ENCODE data around the gene PIM2.
"Not testable (repeated sequence)": the region's sequence is repeated elsewhere in the genome, so short reads cannot be mapped to it uniquely, and the experiment has no call there.

The PIM2 gene

DNA sequence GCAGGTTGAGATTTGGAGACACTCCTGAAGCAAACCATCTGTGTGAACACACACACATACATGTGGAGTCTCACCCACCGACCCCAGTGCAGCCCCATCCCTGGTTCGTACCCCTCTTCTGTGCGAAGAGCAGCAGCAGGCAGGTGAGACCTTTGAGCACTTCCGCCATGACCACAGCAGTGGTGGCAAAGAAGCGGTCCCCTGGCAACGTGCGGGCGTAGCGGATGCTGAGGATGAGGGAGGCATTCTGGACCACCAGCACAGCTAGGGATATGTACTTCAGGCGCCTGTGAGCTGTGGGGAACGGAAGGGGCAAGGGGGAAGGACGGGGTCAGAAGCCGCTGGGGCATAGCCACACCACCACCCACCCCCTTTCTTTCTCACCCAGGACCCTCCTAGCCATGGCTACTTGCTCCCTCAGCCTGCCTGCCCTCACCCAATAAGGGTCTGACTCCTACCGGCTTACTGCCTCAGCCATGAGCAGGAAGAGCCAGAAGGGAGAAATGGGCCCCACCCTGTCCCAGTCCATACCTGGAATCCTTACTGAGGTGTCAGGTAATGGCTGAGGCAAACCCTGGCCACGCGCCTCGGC lies 9.0 kb downstream of the PIM2 start:
- in situ Hi-C loops (cut with MboI; ENCODE audit: low sequenced_read_pairs): no loop called here

DNA sequence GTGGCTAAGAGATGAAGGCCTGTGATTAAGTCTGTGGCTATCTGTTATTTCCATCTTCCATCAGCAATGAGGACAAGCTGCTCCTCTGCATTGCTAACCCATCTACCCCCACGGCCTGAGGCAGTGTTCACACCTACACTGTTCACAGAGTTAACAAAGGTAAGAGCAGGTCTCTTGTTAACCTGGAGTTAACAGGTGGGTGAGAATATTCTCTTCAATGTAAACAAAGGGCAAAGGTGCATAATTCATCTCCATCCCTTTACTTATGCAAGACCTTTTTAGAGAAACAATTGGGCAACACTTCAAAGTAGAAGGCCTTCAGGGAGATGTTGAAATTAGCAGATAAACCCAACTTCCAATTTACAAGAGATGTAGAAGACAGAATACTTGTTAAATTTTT lies 10.2 kb downstream of the PIM2 start:
- in situ Hi-C loops (cut with MboI; ENCODE audit: low sequenced_read_pairs): no loop called here

DNA sequence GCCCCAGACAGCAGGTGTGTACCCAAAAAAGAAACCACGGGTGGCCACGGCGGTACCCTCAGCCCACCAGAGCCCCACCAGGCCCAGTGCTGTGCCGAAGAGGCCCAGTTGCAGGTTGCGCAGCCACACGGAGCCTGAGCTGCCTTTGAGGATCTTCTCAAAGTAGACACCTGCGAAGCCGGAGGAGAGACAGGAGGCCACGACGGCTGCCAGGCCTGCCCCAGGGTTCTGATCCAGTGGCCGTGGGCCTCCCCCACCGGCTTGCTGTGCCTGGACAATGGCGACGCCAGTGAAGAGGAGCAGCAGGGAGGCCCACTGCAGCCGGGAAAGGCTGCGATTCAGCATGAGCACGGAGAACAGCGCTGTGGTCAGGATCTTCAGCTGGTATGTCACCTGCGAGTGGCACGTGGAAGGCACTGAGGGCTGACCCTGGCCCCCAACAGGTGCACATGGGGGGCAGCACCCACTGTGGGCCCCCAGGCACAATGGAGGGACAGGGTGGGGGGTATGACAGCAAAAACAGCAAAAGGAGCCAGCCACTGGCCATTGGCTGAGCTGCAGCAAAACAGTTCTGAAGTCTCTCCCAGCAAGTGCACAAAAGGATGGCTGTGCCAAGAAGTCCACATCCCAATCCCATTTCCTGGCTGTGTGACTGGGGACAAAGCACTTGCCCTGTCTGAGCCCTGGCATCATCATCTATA lies 13.6 kb downstream of the PIM2 start:
- in situ Hi-C loops (cut with MboI; ENCODE audit: low sequenced_read_pairs): no loop called here

DNA sequence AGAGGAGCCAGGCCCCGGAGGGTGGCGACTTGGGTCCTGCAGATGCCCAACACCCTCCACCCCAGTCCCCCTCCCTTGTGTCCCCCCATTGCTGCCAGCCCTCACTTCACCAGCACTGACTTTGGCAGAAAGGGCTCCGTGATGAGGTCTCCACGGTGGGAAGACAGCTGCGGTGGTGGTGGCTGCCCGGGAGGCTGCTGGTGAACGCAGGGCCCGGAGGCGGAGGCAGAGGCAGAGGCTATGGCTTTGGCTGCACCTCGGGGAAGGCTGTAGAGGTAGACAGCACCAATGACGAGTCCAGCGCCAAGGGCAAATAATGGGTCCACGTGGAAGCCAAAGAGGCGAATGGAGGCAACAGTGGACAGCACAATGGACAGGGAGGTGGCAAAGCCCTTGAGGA lies 14.2 kb downstream of the PIM2 start:
- in situ Hi-C loops (cut with MboI; ENCODE audit: low sequenced_read_pairs): no loop called here

GRCh38 chrX:48904180-48904579 lies 14.6 kb downstream of the PIM2 start:
- in situ Hi-C loops (cut with MboI; ENCODE audit: low sequenced_read_pairs): no loop called here

GRCh38 chrX:48903290-48903689 lies 15.5 kb downstream of the PIM2 start:
- in situ Hi-C loops (cut with MboI; ENCODE audit: low sequenced_read_pairs): no loop called here

DNA sequence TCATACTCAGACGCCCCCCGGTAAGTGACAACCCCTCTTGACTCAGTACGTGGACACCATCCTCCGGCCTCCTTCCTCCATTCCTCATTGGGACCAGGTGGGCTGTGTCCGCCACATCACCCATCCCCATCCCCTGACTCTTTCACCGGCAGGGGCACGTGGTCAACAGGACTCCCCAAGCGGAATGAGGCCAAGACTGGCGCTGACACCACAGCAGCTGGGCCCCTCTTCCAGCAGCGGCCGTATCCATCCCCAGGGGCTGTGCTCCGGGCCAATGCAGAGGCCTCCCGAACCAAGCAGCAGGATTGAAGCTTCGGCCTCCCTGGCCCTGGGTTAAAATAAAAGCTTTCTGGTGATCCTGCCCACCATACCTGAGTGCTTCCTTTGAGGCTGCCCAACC lies 16.0 kb downstream of the PIM2 start:
- in situ Hi-C loops (cut with MboI; ENCODE audit: low sequenced_read_pairs): no loop called here

DNA sequence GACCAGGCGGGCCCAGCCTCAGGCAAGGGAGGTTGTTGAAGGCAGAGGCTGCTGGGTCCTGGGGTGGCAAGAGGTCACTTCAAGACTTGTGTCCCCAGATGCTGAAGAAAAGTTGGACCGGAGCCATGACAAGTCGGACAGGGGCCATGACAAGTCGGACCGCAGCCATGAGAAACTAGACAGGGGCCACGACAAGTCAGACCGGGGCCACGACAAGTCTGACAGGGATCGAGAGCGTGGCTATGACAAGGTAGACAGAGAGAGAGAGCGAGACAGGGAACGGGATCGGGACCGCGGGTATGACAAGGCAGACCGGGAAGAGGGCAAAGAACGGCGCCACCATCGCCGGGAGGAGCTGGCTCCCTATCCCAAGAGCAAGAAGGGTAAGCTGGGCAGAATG lies 16.7 kb downstream of the PIM2 start:
- in situ Hi-C loops (cut with MboI; ENCODE audit: low sequenced_read_pairs): no loop called here

DNA sequence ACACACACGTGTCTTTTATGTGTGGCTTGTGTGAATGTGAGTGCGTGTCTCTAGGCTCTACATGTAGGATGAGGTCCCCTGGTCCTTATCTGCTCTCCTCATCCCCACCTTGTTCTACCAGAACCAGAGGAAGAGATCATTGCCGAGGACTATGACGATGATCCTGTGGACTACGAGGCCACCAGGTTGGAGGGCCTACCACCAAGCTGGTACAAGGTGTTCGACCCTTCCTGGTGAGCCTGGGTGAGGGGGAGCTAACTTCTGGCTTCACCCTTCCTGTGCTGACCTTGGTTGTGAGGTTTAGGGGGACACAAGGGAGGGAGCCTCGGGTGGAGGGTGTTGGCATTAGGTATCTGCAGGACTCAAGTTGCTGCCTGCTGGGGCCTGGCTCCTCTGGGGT lies 17.8 kb downstream of the PIM2 start:
- in situ Hi-C loops (cut with MboI; ENCODE audit: low sequenced_read_pairs): no loop called here

GRCh38 chrX:48899078-48899410 lies 19.8 kb downstream of the PIM2 start:
- in situ Hi-C loops (cut with MboI; ENCODE audit: low sequenced_read_pairs): no loop called here

DNA sequence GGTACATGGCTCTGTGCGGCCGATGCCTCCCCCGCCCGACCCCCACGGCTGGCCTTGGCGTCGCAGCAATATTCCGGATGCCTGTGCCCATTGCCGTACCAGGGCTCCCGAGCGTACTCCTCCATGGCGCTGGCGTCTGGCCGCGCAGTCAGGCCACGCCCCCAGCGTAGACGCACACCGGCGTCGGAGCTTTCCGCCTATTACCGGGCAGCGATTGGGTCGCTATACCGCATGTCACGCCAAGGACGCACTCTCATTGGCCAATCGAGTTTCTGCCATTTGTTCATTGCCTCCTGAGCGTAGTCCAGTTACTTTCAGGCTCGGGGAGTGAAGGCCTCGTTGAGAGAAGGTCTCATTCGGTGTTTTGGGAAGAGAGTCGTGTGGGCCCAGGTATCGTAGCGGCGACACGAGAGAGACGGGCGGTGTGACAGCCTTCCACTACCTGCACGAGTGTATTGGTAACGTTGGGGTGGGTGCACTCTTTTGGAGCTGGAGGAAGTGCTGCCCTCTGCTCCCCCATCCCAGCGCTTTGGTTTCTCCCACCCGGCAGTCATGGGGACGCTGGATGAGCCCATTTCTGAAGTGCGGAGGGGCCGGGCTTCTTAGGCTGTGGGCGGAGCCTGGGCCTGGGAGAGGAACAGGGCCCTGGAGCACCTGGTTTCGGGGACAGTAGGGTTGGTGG lies 21.1 kb downstream of the PIM2 start, which contains the start of the genes PQBP1 and TIMM17B:
Gene PQBP1, plus strand, starts transcription at position 306 of the 682 bp plus-strand sequence. CDS start 580 bp downstream, outside the sequence.
Gene TIMM17B, minus strand, starts transcription at position 144 of the 682 bp plus-strand sequence. Its CDS starts 19 bp downstream, at position 125.
- in situ Hi-C loops (cut with MboI; ENCODE audit: low sequenced_read_pairs): no loop called here

GRCh38 chrX:48897157-48897624 lies 21.6 kb downstream of the PIM2 start:
- in situ Hi-C loops (cut with MboI; ENCODE audit: low sequenced_read_pairs): no loop called here

- in situ Hi-C loops (cut with MboI; ENCODE audit: low sequenced_read_pairs): no loop called here
Observed at GRCh38 chrX:48896611-48897011, 22.2 kb downstream of the PIM2 start.

DNA sequence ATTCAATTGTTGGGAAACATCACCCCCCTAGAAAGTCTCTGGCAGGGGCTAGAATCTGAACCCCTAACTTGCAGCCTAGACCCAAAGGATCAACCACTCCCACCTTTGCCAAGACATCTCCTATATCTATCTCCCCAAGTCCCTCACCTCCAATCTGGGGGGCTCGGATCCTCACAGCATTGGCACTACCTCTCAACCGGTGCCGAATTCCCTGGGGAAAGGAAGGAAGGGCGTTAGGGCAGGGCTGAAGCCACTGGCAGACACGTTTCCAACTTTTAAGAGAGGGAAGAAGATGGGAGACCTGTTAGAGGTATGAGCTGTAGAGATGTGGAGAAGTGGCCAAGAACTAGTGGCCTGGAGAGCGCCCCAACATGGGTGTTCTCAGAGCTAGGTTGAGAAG lies 23.9 kb downstream of the PIM2 start:
- in situ Hi-C loops (cut with MboI; ENCODE audit: low sequenced_read_pairs): no loop called here

GRCh38 chrX:48893556-48894348 lies 25.1 kb downstream of the PIM2 start:
- in situ Hi-C loops (cut with MboI; ENCODE audit: low sequenced_read_pairs): no loop called here

- in situ Hi-C loops (cut with MboI; ENCODE audit: low sequenced_read_pairs): no loop called here
Observed at GRCh38 chrX:48892896-48893295, 25.9 kb downstream of the PIM2 start.

DNA sequence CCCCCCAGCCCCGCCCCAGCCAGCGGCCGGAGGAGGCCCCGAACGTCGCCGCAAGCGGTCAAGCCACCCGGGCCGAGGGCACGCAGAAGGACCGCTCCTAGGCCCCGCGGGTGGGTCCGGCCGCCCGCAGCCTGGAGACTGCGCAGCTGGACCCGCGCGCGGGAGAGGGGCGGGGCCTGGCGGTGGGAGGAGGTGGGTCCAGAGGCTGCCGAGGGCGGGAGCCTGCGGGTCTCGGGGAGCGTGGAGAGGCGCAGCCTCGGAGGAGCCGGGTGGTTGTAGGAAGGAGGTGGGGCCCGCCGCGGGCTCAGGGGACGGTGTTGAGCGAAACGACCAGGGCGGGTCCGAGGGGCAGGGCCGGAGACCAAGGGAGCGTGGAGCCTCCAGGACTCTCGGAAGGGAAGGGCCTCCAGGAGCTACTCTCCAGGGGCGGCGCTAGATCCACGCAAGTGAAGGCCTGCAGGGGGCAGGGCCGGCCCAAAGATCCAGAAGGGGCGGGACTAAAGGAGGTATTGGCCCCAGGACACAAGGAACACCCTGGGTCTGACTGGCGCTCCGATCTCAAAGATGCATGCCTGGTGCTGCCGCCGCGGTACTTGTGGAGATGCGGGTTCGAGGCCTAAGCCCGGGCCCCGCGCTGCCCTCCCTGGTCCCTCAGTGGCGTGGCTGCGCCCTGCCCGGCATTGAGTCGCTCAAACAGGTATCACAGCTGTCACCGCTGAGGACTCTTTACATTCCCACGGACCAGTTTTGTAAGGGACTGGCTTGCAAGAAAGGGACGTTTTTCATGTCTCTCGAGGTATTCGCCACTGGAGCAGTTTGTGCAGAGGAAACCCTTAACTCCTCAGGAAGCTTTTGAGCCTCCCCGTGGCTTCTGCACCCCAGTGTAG lies 27.2 kb downstream of the PIM2 start:
- in situ Hi-C loops (cut with MboI; ENCODE audit: low sequenced_read_pairs): no loop called here

- in situ Hi-C loops (cut with MboI; ENCODE audit: low sequenced_read_pairs): no loop called here
Observed at GRCh38 chrX:48890934-48891401, 27.9 kb downstream of the PIM2 start.

DNA sequence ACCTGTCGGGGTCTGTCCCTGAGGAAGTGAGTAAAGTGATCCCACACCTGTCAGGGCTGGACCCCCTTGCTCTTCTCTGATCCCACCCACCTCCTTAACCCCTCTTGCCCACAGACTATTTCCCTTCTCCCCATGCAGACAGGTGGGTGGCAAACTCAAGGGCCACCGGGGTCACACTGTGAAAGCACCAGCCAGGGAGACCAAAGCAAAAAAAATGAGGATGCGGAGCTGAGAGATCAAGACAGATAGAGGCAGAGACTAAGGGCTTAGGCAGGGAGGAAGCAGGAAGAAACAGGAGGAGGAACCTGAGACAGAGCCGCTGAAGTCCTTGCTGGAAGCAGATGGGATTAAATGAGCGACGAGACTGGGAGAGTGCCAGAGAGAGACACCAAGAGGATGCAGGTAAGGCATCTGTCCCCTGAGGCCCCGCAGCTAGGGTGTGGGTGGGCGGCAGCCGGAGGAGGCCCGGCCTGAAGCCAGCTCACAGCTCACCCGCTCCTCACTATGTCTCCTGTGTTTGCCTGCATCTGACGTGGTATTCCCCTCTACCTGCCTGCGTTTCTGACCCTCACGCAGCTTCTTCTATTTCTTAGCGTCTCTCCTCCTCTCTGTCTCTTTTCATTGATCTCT lies 28.4 kb downstream of the PIM2 start:
- in situ Hi-C loops (cut with MboI; ENCODE audit: low sequenced_read_pairs): no loop called here

DNA sequence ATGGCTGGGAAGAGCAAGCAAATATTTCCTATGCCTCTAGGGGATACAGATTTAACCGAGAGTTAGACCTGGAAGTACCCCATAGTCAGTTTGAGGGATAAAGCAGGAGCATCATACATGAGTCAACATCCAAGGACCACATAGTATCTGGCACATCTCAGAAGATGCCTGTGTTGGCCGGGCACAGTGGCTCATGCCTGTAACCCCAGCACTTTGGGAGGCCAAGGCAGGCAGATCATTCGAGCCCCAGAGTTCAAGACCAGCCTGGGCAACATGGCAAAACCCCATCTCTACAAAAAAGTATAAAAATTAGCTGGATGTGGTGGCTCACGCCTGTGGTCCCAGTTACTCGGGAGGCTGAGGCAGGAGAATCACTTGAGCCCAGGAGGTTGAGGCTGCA lies 32.2 kb downstream of the PIM2 start:
- in situ Hi-C loops (cut with MboI; ENCODE audit: low sequenced_read_pairs): not testable (repeated sequence)

Measured in HL-60/S4 treated with retinoic acid at 250 ng/mL for 4 days and 3 days (cell line).